ENCODE results near the gene PPIL3. TPM values are rescaled to one million over a fixed set of nuclear protein-coding genes. Genes with fewer than 3 reads are reported as not detected.

The PPIL3 gene
- total RNA-seq, 2 experiments from 2014 or later, result 97.9 to 99.4 TPM

- intact Hi-C loops (cut with micrococcal nuclease), result no loop called here
- peaks cover 5% of the 10 kb centered on the region for H3K36me3 Mint-ChIP-seq (ENCODE audit: low read depth)
- no peak for TF ChIP-seq CTCF (IDR thresholded peaks at IDR 0.05)
- ATAC-seq (no peak), DNase-seq (no peak)
- H3K27me3 Mint-ChIP-seq, result no peaks in the 10 kb centered on the region
- CTCF ChIA-PET, result interaction anchor here (0.9 kb wide), 1 partner anchor 393 kb away, joined by 3 read pairs; no protein-coding TSS in a partner anchor
- H3K27ac Mint-ChIP-seq, result no peak overlapping the region
- no peak overlapping the region for H3K4me3 Mint-ChIP-seq
- H3K9me3 Mint-ChIP-seq, result peaks cover 12% of the 10 kb centered on the region
- POLR2A ChIA-PET, result interaction anchor here (0.6 to 0.9 kb wide), 3 partner anchors 13 to 23 kb away, joined by 3 to 4 read pairs (median 4); no protein-coding TSS in a partner anchor
- no peaks in the 10 kb centered on the region for H3K4me1 Mint-ChIP-seq (ENCODE audit: low read depth)
These were observed 49.4 kb downstream of the PPIL3 start for GRCh38 chr2:200839513-200839912.

GRCh38 chr2:200834701-200835100 lies 54.2 kb downstream of the PPIL3 start:
- Mint-ChIP-seq H3K9me3 (peaks cover 12% of the 10 kb centered on the region), H3K4me3 (no peak overlapping the region), H3K27ac (no peak overlapping the region), H3K36me3 (ENCODE audit: low read depth) (peaks cover 5% of the 10 kb centered on the region), H3K4me1 (ENCODE audit: low read depth) (no peaks in the 10 kb centered on the region), H3K27me3 (no peaks in the 10 kb centered on the region)
- CTCF ChIA-PET, result no interaction called here
- ATAC-seq (no peak), DNase-seq (no peak)
- TF ChIP-seq CTCF (IDR thresholded peaks at IDR 0.05), result no peak
- intact Hi-C loops (cut with micrococcal nuclease), result no loop called here
- POLR2A ChIA-PET, result no interaction called here

- no peak for ATAC-seq
- no peaks in the 10 kb centered on the region for H3K9me3 Mint-ChIP-seq
These were observed 59.6 kb downstream of the PPIL3 start for GRCh38 chr2:200829258-200829655.

GRCh38 chr2:200828572-200829257 lies 60.2 kb downstream of the PPIL3 start:
- Mint-ChIP-seq H3K4me3 (no peak overlapping the region), H3K27ac (no peak overlapping the region), H3K27me3 (no peaks in the 10 kb centered on the region), H3K9me3 (no peaks in the 10 kb centered on the region), H3K36me3 (ENCODE audit: low read depth) (peaks cover 21% of the 10 kb centered on the region), H3K4me1 (ENCODE audit: low read depth) (peaks cover 7% of the 10 kb centered on the region)
- ChIA-PET POLR2A (interaction anchor here (0.5 to 4.5 kb wide), 15 partner anchors 12 to 242 kb away, joined by 3 to 67 read pairs (median 5); partner anchors contain the start of genes CLK1, NIF3L1, ORC2 and PPIL3), CTCF (no interaction called here)
- DNase-seq (no peak), ATAC-seq (no peak)
- intact Hi-C loops (cut with micrococcal nuclease), result no loop called here
- TF ChIP-seq CTCF (IDR thresholded peaks at IDR 0.05), result no peak

More at GRCh38 chr2:200829258-200829655, 59.6 kb downstream of the PPIL3 start:
- H3K27ac Mint-ChIP-seq, result no peak overlapping the region
- DNase-seq, result no peak
- intact Hi-C loops (cut with micrococcal nuclease), result no loop called here
- no peak overlapping the region for H3K4me3 Mint-ChIP-seq
- peaks cover 7% of the 10 kb centered on the region for H3K4me1 Mint-ChIP-seq (ENCODE audit: low read depth)
- ChIA-PET POLR2A (interaction anchor here (1.2 to 4.5 kb wide), 7 partner anchors 12 to 38 kb away, joined by 5 to 67 read pairs (median 13); partner anchors contain the start of gene CLK1), CTCF (no interaction called here)
- no peak for TF ChIP-seq CTCF (IDR thresholded peaks at IDR 0.05)
- H3K36me3 Mint-ChIP-seq (ENCODE audit: low read depth), result peaks cover 21% of the 10 kb centered on the region
- no peaks in the 10 kb centered on the region for H3K27me3 Mint-ChIP-seq

- Mint-ChIP-seq H3K27me3 (no peaks in the 10 kb centered on the region), H3K9me3 (no peaks in the 10 kb centered on the region), H3K27ac (peak overlapping the region; percentile 28), H3K4me3 (no peak overlapping the region), H3K36me3 (ENCODE audit: low read depth) (peaks cover 21% of the 10 kb centered on the region), H3K4me1 (ENCODE audit: low read depth) (peaks cover 7% of the 10 kb centered on the region)
- ChIA-PET CTCF (interaction anchor here (2.1 kb wide), 1 partner anchor 13 kb away, joined by 11 read pairs; no protein-coding TSS in a partner anchor), POLR2A (interaction anchor here (0.9 to 4.5 kb wide), 13 partner anchors 12 to 135 kb away, joined by 3 to 67 read pairs (median 5); partner anchors contain the start of genes CLK1, NIF3L1, ORC2 and PPIL3)
- intact Hi-C loops (cut with micrococcal nuclease), result no loop called here
- no peak for DNase-seq
- ATAC-seq, result no peak
- TF ChIP-seq CTCF (IDR thresholded peaks at IDR 0.05), result no peak
These were observed 60.8 kb downstream of the PPIL3 start for GRCh38 chr2:200828104-200828503.

Measured in activated CD8-positive, alpha-beta T cell treated with anti-CD3 and anti-CD28 coated beads for 36 hours (primary cell).